Vagina (tissue), 2 donors: ENCODE measurements around the gene B3GALNT2. TPM values are rescaled to one million over a fixed set of nuclear protein-coding genes. Genes with fewer than 3 reads are reported as not detected.

Source experiments
- DNase-seq, 2 donors: peaks; one replicate each; pipeline ENCODE4 v3.0.0-alpha.2; 2017; ENCODE audit errors: extremely low spot score in 2 of 2
- H3K27ac ChIP-seq: fragments of 200-600 bp; sonication (generic); one replicate; pipeline ENCODE4 v1.5.1; 2019
- H3K27me3 ChIP-seq: fragments of 200-600 bp; sonication (generic); one replicate; pipeline ENCODE4 v1.5.1; 2019
- H3K36me3 ChIP-seq, 2 donors: fragments of 200-600 bp; sonication (generic); one replicate each; pipeline ENCODE4 v1.5.1; 2017 to 2019
- H3K4me1 ChIP-seq: fragments of 200-600 bp; sonication (generic); one replicate; pipeline ENCODE4 v1.5.1; 2019
- H3K4me3 ChIP-seq, 2 donors: fragments of 200-600 bp; sonication (generic); 1 replicate in 1 of 2; 2 replicates in 1 of 2; pipeline ENCODE4 v1.5.1; 2016 to 2019
- H3K9me3 ChIP-seq: fragments of 200-600 bp; sonication (generic); one replicate; pipeline ENCODE4 v1.5.1; 2019
- CTCF ChIP-seq, 3 experiments: fragments of 450-650 bp in 2 of 3; fragments of 200-600 bp in 1 of 3; sonication (generic) in 1 of 3; IDR thresholded peaks; one replicate each; pipeline ENCODE4 v1.5.1; 2017 to 2019; ENCODE audit warnings: antibody characterized with exemption in 3 of 3, mild to moderate bottlenecking in 2 of 3, moderate library complexity in 2 of 3
- POLR2A ChIP-seq, 2 donors: fragments of 450-650 bp; IDR thresholded peaks; one replicate each; pipeline ENCODE4 v1.6.1; 2017; ENCODE audit warnings: antibody characterized with exemption in 2 of 2, mild to moderate bottlenecking in 2 of 2, moderate library complexity in 2 of 2
- POLR2AphosphoS5 ChIP-seq, 2 donors: sonication (generic); formaldehyde crosslinking; IDR thresholded peaks; one replicate each; pipeline ENCODE4 v1.9.0; 2017; ENCODE audit warnings: antibody characterized with exemption in 2 of 2, mild to moderate bottlenecking in 2 of 2, low read depth in 1 of 2; ENCODE audit not compliant: insufficient read depth in 1 of 2
- intact Hi-C: fragments of 100-400 bp; cut with DNase I; formaldehyde crosslinking; loops from one replicate; pipeline ENCODE4 v1.15.1; 2023
- small RNA-seq: library from RNA; depleted of rRNA; stranded (forward); fragments of <200 nt; gene quantifications from one replicate; pipeline ENCODE3, GENCODE V24; 2016
- total RNA-seq: library from RNA; depleted of rRNA; stranded (reverse); fragments of >200 nt; gene quantifications from one replicate; pipeline ENCODE4 v1.2.3, GENCODE V29; 2016

Gene B3GALNT2
- total RNA-seq, 1 donor from 2014 or later: 48.6 TPM

- intact Hi-C loops: no loop called here
- no peak overlapping the region for H3K4me3 ChIP-seq
- no peak for DNase-seq
- H3K27me3 ChIP-seq: no peaks in the 10 kb centered on the region
- peaks cover 0 to 7% of the 10 kb centered on the region in 2 donors for H3K36me3 ChIP-seq
- no peak for TF ChIP-seq CTCF (IDR thresholded peaks at IDR 0.05)
- no peak for TF ChIP-seq POLR2AphosphoS5 (IDR thresholded peaks at IDR 0.05; ENCODE audit: insufficient read depth in 1 of 2, low read depth in 1 of 2)
- TF ChIP-seq POLR2A (IDR thresholded peaks at IDR 0.05): no peak
- H3K27ac ChIP-seq: no peak overlapping the region
- H3K9me3 ChIP-seq: no peaks in the 10 kb centered on the region
- H3K4me1 ChIP-seq: no peaks in the 10 kb centered on the region
Observed at GRCh38 chr1:235402457-235403200, 101.6 kb downstream of the B3GALNT2 start.

- Histone ChIP-seq H3K27me3 (no peaks in the 10 kb centered on the region), H3K27ac (no peak overlapping the region), H3K36me3 (peaks cover 0 to 7% of the 10 kb centered on the region in 2 donors), H3K9me3 (no peaks in the 10 kb centered on the region), H3K4me3 (no peak overlapping the region), H3K4me1 (no peaks in the 10 kb centered on the region)
- TF ChIP-seq POLR2AphosphoS5 (IDR thresholded peaks at IDR 0.05; ENCODE audit: insufficient read depth in 1 of 2, low read depth in 1 of 2) (no peak), CTCF (IDR thresholded peaks at IDR 0.05) (no peak), POLR2A (IDR thresholded peaks at IDR 0.05) (no peak)
- DNase-seq: no peak
- intact Hi-C loops: no loop called here
Observed at GRCh38 chr1:235401251-235401650, 103.0 kb downstream of the B3GALNT2 start.

Small RNA genes within 50 kb of the gene (small RNA-seq; reads per million reads assigned to genes)
- gene MTCO3P46 (not detected), gene MTND4LP21 (not detected), gene RPS21P1 (not detected)

Other genes starting within 250 kb of the B3GALNT2 start
- gene ARID4B, start 176.3 kb downstream of the B3GALNT2 start, total RNA-seq: 35.6 TPM
- 13.0 TPM for gene GGPS1, start 175.9 kb downstream of the B3GALNT2 start, total RNA-seq
- 23.6 TPM for gene TBCE, start 137.0 kb downstream of the B3GALNT2 start, total RNA-seq
- gene GNG4, start 145.3 kb upstream of the B3GALNT2 start, total RNA-seq: 6.6 TPM